Kidney epithelial cell (primary cell): ENCODE measurements around the gene PDIA5. TPM values are rescaled to one million over a fixed set of nuclear protein-coding genes. Genes with fewer than 3 reads are reported as not detected.

Experiments
- DNase-seq: peaks from one replicate; pipeline ENCODE4 v3.0.0-alpha.2; 2010; ENCODE audit warnings: low read depth
- H3K27me3 ChIP-seq: 2 replicates; pipeline ENCODE4 v1.6.0; 2011; ENCODE audit warnings: low read length; ENCODE audit not compliant: control insufficient read depth, insufficient read depth
- H3K36me3 ChIP-seq: 2 replicates; pipeline ENCODE4 v1.5.1; 2011; ENCODE audit warnings: low read length; ENCODE audit not compliant: control insufficient read depth, insufficient read depth
- H3K4me3 ChIP-seq: 2 replicates; pipeline ENCODE4 v1.5.1; 2011; ENCODE audit warnings: low read depth, mild to moderate bottlenecking, control low read depth, low read length
- total RNA-seq: library from RNA; depleted of rRNA; stranded (reverse); fragments of >200 nt; gene quantifications from 2 replicates; pipeline ENCODE4 v1.2.3, GENCODE V29; 2015
- TF ChIP-seq, protein P1 (sequence below): IDR thresholded peaks from 2 replicates; pipeline ENCODE4 v1.5.1; 2011; ENCODE audit warnings: mild to moderate bottlenecking, moderate library complexity, low read length, control low read depth, inconsistent platforms; ENCODE audit not compliant: insufficient read depth, poor library complexity, severe bottlenecking

The PDIA5 gene
- total RNA-seq, 1 donor from 2014 or later = 18.8 TPM

DNA sequence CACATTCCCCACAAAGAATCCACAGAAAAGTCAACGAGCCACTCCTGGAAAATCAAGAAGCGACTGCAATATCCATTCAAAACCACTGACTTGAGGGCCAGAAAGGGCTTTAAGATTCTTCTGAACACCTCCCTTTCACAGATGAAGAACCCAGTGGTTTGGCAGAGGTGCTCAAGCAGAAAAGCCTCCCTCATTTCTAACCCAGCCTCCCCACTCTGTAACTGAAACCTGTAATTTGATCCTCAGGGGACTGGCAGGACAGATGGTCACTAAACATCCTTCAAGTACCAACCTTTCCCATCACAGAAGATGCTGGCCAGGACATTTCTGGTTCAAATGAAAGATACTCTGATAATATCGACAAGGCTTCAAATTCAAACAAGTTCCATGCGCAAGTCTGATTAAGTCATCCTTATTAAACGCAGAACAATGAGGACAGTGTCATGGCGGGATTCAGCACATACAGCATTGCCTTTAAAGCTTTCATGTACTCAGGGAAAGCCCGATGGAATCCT lies 44.8 kb upstream of the PDIA5 start:
- no peak for DNase-seq
- Histone ChIP-seq H3K36me3 (no peaks in the 10 kb centered on the region), H3K27me3 (peaks cover 83% of the 10 kb centered on the region), H3K4me3 (no peak overlapping the region)
- TF ChIP-seq, protein P1, sequence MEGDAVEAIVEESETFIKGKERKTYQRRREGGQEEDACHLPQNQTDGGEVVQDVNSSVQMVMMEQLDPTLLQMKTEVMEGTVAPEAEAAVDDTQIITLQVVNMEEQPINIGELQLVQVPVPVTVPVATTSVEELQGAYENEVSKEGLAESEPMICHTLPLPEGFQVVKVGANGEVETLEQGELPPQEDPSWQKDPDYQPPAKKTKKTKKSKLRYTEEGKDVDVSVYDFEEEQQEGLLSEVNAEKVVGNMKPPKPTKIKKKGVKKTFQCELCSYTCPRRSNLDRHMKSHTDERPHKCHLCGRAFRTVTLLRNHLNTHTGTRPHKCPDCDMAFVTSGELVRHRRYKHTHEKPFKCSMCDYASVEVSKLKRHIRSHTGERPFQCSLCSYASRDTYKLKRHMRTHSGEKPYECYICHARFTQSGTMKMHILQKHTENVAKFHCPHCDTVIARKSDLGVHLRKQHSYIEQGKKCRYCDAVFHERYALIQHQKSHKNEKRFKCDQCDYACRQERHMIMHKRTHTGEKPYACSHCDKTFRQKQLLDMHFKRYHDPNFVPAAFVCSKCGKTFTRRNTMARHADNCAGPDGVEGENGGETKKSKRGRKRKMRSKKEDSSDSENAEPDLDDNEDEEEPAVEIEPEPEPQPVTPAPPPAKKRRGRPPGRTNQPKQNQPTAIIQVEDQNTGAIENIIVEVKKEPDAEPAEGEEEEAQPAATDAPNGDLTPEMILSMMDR = no peak

DNA sequence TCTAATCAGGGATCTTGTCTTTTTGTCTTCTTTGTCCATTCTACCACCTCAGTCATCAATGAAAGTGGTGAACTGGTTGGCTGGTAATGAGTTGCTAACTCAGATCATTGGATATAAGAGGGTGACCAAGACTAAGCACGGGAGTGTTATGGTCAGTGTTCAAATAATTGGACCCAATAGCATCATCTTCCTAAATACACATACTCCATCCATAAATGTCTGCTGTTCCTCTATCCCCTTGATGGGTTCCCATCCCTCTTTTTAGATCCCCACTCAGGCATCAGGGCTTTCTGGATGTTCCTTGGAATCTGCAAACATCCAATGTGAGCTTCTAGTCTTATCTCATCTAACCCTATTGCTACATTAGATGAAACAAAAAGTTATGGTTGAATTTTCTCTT lies 42.8 kb upstream of the PDIA5 start:
- no peak overlapping the region for H3K4me3 ChIP-seq
- TF ChIP-seq, protein P1 = no peak
- DNase-seq = no peak
- H3K27me3 ChIP-seq = peaks cover 83% of the 10 kb centered on the region
- H3K36me3 ChIP-seq = no peaks in the 10 kb centered on the region

DNA sequence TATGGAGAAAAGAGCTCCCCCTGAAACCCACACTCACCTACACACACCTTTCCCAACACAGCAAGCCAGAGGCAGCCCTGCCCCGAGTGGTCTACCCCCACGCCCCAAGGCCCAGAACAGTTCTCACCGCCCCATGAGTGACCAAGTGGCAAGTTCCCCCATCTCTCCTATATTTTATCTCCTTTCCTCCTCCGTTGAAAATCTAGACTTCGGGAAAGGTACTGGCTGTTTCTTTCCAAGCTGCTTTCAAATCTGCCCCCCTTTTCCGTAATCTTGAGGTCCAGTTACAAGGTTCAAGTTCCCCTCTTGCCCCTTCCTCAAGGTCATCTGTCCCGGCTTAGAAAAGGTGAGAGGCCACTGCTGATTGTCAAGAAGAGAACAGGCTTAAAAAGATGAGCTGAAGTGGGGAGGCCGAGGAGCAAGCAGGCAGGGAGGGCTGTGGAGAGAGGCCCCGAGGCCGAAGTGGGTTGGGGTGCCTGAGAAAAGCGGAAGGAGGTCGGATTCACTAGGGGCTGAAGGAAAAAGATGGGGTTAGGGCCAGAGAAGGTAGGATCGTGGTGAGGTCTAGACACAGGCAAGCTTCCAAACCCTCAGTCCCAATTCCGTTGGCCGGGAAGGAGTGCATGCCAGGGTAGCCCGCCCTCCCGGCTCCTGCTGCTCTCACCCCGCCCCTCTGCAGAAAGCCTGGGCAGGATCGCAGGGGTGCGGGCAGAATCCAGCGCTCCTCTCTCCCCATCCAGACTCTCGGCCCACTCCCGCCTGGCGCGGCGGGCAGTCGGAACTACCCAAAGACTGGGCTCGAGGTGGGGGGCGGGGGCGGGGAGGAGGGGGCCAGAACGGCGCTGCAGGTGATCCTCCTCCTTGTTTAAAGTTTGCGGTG lies 40.9 kb upstream of the PDIA5 start:
- no peaks in the 10 kb centered on the region for H3K36me3 ChIP-seq
- no peak for DNase-seq
- H3K27me3 ChIP-seq = peaks cover 82% of the 10 kb centered on the region
- TF ChIP-seq, protein P1 = no peak
- peak overlapping the region; percentile 30 for H3K4me3 ChIP-seq

DNA sequence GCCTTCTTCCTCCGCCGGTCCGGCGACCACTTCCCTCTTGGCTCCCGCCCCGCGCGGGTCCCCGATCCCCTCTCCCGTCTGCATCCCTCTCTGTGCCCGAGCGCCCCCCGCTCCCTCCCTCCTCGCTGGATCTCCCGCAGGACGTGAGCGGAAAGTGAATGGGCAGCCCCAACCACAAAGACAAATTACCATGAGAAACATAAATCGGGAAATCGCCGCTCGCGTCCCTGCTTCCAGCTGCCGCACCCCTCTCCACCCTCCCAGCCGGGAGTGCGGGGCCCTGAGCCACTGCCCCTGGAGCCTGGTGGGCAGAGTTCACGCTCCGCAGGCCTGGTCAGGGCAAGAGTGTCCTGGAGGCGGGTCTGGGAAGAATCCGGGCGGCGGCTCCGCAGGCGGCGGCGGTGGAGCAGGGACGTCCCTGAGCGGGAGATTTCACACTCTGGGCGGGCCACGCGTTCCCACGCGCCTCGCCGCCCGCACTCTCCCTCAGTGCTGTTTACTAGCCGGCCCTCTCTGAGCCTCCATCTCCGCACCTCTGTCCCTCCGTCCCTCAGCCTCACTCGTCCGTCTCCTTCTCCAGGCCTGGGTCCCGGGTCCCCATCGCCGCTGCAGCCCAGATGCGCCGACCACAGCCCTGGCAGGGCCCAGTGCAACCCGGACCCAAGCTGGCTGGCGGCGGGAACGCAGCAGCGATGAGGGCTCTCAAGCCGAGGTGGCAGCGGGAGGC lies 40.1 kb upstream of the PDIA5 start:
- H3K36me3 ChIP-seq = no peaks in the 10 kb centered on the region
- TF ChIP-seq, protein P1 = no peak
- no peak for DNase-seq
- H3K4me3 ChIP-seq = peak overlapping the region; percentile 30
- H3K27me3 ChIP-seq = peaks cover 83% of the 10 kb centered on the region

DNA sequence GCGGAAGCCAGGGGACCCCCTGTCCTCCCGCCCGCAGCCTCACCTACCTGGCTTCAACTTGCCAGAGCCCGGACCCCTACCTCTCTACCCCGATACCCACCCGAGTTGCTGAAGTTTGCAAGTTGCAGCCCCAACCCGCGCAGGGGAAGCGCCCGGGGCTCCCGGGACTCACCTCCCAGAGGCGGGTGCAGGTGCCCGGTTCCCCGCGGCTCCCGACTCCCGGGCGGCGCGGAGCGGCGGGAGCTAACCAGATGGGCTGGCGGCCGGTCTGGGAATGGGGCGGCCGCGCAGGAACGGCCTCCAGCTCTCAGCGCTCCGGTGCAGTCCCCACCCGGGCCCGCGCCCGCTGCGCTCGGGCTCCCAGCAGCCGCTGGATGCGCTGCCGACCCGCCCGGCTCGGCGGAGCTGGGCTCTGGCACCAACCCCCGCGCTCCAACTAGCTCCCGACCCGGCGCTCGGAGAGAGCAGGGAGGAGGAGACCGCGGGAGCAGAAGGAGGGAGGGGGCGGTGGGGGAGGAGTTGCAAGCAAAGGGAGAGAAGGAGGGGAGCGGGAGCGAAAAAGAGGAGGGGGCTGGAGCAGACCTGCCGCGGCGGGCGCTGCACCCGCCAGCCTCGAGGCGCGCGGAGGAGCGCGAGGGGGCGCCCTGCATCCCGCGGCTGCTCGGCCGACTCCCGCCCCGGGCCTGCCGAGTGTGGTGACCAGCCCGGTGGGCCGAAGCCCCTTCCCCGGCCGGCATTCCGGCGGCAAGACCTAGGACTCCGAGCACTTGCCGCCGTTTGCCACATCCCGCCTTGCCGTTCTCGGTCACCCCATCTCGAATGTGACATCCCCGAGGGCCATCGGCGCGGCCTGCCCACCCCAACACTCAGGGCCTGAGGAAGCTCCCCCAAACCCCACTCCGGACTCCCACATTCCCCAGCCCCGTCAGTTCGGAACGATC lies 39.3 kb upstream of the PDIA5 start, which contains the start of gene SEMA5B:
SEMA5B (minus strand) TSS at position 472 of the 941 bp plus-strand sequence. CDS start 66,500 bp downstream, outside the sequence.
- TF ChIP-seq, protein P1 = no peak
- Histone ChIP-seq H3K27me3 (peaks cover 76% of the 10 kb centered on the region), H3K36me3 (no peaks in the 10 kb centered on the region), H3K4me3 (peak within 1 kb of the TSS; percentile 30)
- no peak for DNase-seq
